DND-41 (cell line): ENCODE measurements around the gene IQSEC1.

Source experiments
- ATAC-seq: fragments of 200-7000 bp; cut with Tn5 transposase; 3 replicates; pipeline ENCODE4 v1.9.1; 2021; ENCODE audit warnings: low read depth; ENCODE audit not compliant: insufficient read depth
- DNase-seq: peaks from one replicate; pipeline ENCODE4 v3.0.0-alpha.2; 2020
- H2AFZ ChIP-seq: 2 replicates; pipeline ENCODE4 v1.6.0; 2012; ENCODE audit warnings: low read depth, low read length
- H3K27ac ChIP-seq: 2 replicates; pipeline ENCODE4 v1.5.1; 2012; ENCODE audit warnings: low read length, inconsistent platforms
- H3K27me3 ChIP-seq: fragments of 200-600 bp; sonication (generic); 2 replicates; pipeline ENCODE4 v1.6.0; 2012; ENCODE audit warnings: low read length, mild to moderate bottlenecking, inconsistent platforms; ENCODE audit not compliant: insufficient read depth, poor library complexity
- H3K36me3 ChIP-seq: 2 replicates; pipeline ENCODE4 v1.5.1; 2012; ENCODE audit warnings: low read length, inconsistent platforms; ENCODE audit not compliant: insufficient read depth
- H3K4me1 ChIP-seq: 2 replicates; pipeline ENCODE4 v1.5.1; 2012; ENCODE audit warnings: mild to moderate bottlenecking, low read length; ENCODE audit not compliant: insufficient read depth
- H3K4me2 ChIP-seq: 2 replicates; pipeline ENCODE4 v1.6.0; 2012; ENCODE audit warnings: mild to moderate bottlenecking, moderate library complexity, low read length, inconsistent platforms; ENCODE audit not compliant: insufficient read depth
- H3K4me3 ChIP-seq, 2 experiments: fragments of 200-600 bp in 1 of 2; shearing (Covaris generic) in 1 of 2; 2 replicates each; pipeline ENCODE4 v1.5.1; 2012 to 2016; ENCODE audit warnings: inconsistent platforms in 2 of 2, low read length in 2 of 2, mild to moderate bottlenecking in 2 of 2, low read depth in 1 of 2, moderate library complexity in 1 of 2
- H3K79me2 ChIP-seq: 2 replicates; pipeline ENCODE4 v1.6.0; 2012; ENCODE audit warnings: low read length, inconsistent platforms; ENCODE audit not compliant: insufficient read depth
- H3K9ac ChIP-seq: 2 replicates; pipeline ENCODE4 v1.6.0; 2012; ENCODE audit warnings: low read depth, mild to moderate bottlenecking, inconsistent platforms, low read length, moderate library complexity
- H3K9me3 ChIP-seq: 2 replicates; pipeline ENCODE4 v1.5.1; 2012; ENCODE audit warnings: low read length, moderate library complexity, mild to moderate bottlenecking, inconsistent platforms; ENCODE audit not compliant: insufficient read depth, severe bottlenecking
- H4K20me1 ChIP-seq: 2 replicates; pipeline ENCODE4 v1.6.0; 2012; ENCODE audit warnings: low read length; ENCODE audit not compliant: insufficient read depth
- EZH2 ChIP-seq: IDR thresholded peaks from 3 replicates; pipeline ENCODE4 v1.6.1; 2012; ENCODE audit warnings: borderline replicate concordance, low read depth, mild to moderate bottlenecking, moderate library complexity, low read length, inconsistent platforms; ENCODE audit not compliant: severe bottlenecking
- TF ChIP-seq, protein P1 (sequence below): IDR thresholded peaks from 2 replicates; pipeline ENCODE4 v1.5.1; 2012; ENCODE audit warnings: borderline replicate concordance, low read length, moderate library complexity, mild to moderate bottlenecking; ENCODE audit not compliant: poor library complexity, severe bottlenecking; ENCODE audit errors: extremely low read depth

The IQSEC1 gene

GRCh38 chr3:12957824-12958792 lies 115.1 kb downstream of the IQSEC1 start:
- H3K27me3 ChIP-seq = no peaks in the 10 kb centered on the region
- H3K79me2 ChIP-seq = peaks cover 21% of the 10 kb centered on the region
- H3K27ac ChIP-seq = no peak overlapping the region
- no peak overlapping the region for H3K9ac ChIP-seq
- H3K4me3 ChIP-seq = no peak overlapping the region
- ATAC-seq = no peak
- 0 out of 2 replicates have a peak, but pooled peaks cover 2% of the 10 kb centered on the region for H3K4me1 ChIP-seq
- H3K4me2 ChIP-seq = no peak overlapping the region
- H2AFZ ChIP-seq = no peak overlapping the region
- TF ChIP-seq, protein P1, sequence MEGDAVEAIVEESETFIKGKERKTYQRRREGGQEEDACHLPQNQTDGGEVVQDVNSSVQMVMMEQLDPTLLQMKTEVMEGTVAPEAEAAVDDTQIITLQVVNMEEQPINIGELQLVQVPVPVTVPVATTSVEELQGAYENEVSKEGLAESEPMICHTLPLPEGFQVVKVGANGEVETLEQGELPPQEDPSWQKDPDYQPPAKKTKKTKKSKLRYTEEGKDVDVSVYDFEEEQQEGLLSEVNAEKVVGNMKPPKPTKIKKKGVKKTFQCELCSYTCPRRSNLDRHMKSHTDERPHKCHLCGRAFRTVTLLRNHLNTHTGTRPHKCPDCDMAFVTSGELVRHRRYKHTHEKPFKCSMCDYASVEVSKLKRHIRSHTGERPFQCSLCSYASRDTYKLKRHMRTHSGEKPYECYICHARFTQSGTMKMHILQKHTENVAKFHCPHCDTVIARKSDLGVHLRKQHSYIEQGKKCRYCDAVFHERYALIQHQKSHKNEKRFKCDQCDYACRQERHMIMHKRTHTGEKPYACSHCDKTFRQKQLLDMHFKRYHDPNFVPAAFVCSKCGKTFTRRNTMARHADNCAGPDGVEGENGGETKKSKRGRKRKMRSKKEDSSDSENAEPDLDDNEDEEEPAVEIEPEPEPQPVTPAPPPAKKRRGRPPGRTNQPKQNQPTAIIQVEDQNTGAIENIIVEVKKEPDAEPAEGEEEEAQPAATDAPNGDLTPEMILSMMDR = no peak
- no peak for TF ChIP-seq EZH2
- no peaks in the 10 kb centered on the region for H3K9me3 ChIP-seq
- H3K36me3 ChIP-seq = no peaks in the 10 kb centered on the region
- H4K20me1 ChIP-seq = peaks cover 63% of the 10 kb centered on the region
- no peak for DNase-seq

- 0 out of 2 replicates have a peak, but pooled peaks cover 2% of the 10 kb centered on the region for H3K4me1 ChIP-seq
- H3K9ac ChIP-seq = no peak overlapping the region
- no peaks in the 10 kb centered on the region for H3K9me3 ChIP-seq
- no peak overlapping the region for H3K4me2 ChIP-seq
- H3K36me3 ChIP-seq = no peaks in the 10 kb centered on the region
- H4K20me1 ChIP-seq = peaks cover 62% of the 10 kb centered on the region
- DNase-seq (no peak), ATAC-seq (no peak)
- H3K79me2 ChIP-seq = peaks cover 21% of the 10 kb centered on the region
- no peaks in the 10 kb centered on the region for H3K27me3 ChIP-seq
- H3K27ac ChIP-seq = no peak overlapping the region
- no peak overlapping the region for H3K4me3 ChIP-seq
- TF ChIP-seq EZH2 = no peak
- TF ChIP-seq, protein P1 = no peak
- no peak overlapping the region for H2AFZ ChIP-seq
Observed at GRCh38 chr3:12957339-12957738, 115.9 kb downstream of the IQSEC1 start.

GRCh38 chr3:12956316-12956660 lies 116.9 kb downstream of the IQSEC1 start:
- Histone ChIP-seq H3K36me3 (no peaks in the 10 kb centered on the region), H3K9ac (no peak overlapping the region), H3K27me3 (no peaks in the 10 kb centered on the region), H3K4me3 (no peak overlapping the region), H4K20me1 (peaks cover 66% of the 10 kb centered on the region), H3K4me1 (0 out of 2 replicates have a peak, but pooled peaks cover 2% of the 10 kb centered on the region), H3K9me3 (no peaks in the 10 kb centered on the region), H3K79me2 (peaks cover 18% of the 10 kb centered on the region), H3K4me2 (no peak overlapping the region), H2AFZ (no peak overlapping the region), H3K27ac (no peak overlapping the region)
- ATAC-seq = no peak
- no peak for TF ChIP-seq EZH2
- TF ChIP-seq, protein P1 = no peak
- no peak for DNase-seq
